GM21515 (cell line): ENCODE data around the gene CLIC5.

Experiments
- ATAC-seq: cut with Tn5 transposase; IDR thresholded peaks from one replicate; pipeline ENCODE4 v1.9.1; 2021; ENCODE audit not compliant: unreplicated experiment

Gene CLIC5

DNA sequence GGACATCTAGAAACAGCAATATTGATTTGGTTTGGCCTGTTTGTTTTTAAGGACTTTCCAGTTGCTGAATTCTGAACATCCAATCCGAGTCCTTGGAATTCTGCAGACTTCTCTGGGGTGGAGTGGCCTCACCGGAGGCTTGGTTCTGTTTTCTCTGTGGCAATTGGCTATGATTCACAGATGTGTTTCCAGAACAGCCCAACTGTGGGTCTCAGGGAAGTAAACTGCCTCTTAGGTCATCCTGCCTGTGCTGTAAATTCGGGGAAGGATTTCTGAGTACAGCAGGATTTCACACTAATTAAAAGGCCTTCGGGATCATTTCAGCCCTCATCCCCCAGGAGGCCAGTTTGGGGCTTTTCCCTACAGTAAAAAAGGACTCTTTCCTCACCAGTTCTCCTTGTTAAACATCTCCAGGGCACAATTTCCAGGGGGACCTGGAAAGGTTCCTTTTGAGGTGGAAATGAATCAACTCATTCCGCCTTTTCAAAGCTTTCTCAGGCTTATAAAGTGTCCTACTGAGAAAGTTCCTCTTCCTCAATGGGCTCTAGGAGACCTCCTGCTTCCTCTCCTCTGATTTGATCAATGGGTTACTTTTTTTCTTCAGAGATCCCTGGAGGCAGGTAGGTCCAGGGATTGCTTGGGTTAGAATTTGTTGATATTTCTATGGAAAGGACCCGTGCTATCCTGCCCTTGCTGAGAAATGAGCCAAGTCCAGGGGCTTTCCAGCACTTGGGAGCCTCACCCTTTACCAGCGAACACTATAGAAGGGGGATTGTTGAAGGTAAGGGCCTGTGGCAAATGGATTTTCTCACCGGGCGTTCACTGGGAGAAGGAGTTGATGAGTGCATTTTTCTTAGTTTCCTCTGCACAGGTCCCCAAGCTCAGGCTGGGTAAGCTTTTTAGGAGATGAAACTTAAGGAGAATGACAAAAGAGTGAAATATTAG lies 114.6 kb downstream of the CLIC5 start:
- ATAC-seq, result no peak

- no peak for ATAC-seq
These were observed 116.0 kb downstream of the CLIC5 start for GRCh38 chr6:45899683-45899946.

DNA sequence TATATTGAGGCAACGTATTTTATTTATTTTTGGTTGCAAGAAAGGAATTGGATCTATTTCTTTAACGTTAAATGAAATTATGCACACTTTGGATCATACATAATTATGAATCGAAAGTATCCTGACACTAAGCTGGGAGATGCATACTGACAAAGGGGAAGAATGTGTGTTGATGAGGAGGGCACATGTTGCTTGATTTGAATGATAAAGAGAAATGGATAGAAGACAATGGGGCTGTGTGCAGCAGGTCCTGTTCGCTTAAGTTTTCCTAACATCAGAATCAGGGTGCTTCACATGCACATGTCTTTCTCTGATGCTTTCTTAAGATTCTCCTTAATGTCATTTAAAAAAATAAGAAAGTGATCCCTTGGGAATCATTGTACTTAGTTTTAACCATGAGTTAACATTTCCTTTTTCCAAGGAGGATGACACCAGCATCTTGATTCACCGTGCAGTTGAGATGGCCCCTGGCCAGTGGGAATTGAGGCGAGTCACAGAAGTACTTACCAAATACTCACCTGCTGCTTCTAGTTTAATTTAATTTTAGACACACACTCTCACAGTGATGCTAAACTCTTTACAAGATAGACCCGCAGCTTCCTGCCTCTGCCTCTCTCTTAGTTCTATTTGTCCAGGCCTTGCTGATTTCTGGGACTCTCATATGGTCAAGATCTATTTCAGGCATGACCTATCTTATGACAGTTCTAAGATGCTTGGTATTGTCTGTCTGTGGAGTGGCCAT lies 116.5 kb downstream of the CLIC5 start:
- ATAC-seq, result no peak

GRCh38 chr6:45896783-45897441 lies 118.7 kb downstream of the CLIC5 start:
- ATAC-seq, result no peak

DNA sequence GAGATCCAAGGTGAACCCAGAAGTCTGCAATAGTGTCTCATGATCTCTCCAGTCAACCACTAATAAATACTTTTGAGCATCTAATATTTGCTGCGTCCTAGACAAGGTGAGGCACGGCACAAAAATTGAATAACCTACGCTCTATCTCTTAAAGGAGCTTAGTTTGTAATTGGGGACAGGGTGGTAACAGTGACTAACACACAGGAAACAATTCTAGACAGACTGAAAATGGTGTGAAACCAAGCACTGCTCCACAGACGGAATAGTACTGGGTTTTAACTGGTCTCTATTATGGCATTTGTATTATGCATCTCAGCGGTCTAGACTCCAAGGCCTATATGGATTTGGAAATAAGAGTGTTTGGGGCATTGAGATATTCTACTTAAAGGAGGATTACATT lies 120.1 kb downstream of the CLIC5 start:
- ATAC-seq, result no peak

- ATAC-seq, result no peak
These were observed 122.9 kb downstream of the CLIC5 start for GRCh38 chr6:45892696-45893245.

GRCh38 chr6:45892196-45892595 lies 123.5 kb downstream of the CLIC5 start:
- no peak for ATAC-seq

GRCh38 chr6:45886776-45887175 lies 128.9 kb downstream of the CLIC5 start:
- no peak for ATAC-seq

GRCh38 chr6:45884336-45884735 lies 131.3 kb downstream of the CLIC5 start:
- ATAC-seq, result no peak

DNA sequence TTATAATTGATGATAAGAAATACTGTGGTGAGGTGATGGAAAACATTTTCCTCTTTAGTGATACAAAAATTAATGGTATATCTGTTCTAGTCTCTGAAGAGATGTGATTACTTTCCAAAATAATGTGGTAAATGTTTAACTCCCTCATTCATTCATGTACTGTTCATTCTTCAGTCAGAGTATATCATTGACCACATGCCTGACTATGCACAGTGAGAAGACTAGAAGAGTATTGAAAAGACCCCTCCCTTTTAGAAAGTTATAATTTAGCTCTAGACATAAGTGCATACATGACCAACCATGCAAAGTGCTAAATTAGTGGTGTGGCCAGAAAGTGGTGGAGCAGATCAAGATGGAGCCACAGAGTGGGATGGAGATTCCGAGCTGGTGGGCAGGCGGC lies 133.0 kb downstream of the CLIC5 start:
- ATAC-seq, result no peak

DNA sequence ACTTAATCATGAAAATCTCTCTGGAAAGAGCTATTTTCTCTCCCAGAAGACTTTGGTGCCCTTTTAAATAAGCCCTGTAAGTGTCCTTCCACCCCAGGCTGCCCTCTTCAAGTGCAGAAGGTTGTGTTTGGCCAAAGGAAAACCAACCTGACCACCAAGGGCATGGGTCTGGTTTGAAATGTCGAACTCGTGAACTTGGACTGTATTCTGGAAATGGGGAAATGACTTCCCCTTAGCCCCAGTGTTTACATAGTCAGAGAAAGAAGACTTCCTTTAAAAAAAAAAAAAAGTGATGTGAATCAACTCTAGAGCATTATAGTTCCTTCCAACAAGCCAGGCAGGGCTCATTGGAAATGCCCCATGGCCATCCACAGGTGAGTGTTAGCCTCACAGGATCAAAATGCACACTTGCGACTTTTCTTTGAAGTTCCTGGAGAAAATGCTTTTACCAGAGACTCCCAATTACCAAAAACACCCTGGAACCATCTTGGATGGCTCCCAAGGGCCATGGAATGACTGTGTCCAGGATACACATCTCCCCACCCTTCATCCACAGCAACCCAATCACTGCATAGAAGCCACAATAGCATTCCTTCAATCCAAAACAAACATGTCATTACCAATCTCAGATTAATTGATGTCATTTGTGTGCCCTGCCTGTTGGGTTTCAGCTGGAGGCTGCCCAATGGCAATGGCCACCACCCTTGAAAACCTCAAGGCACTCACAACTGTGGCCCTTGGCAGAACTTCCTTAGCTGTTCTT lies 133.8 kb downstream of the CLIC5 start:
- no peak for ATAC-seq

GRCh38 chr6:45880676-45881075 lies 135.0 kb downstream of the CLIC5 start:
- ATAC-seq, result no peak

- ATAC-seq, result no peak
These were observed 135.5 kb downstream of the CLIC5 start for GRCh38 chr6:45880159-45880558.

DNA sequence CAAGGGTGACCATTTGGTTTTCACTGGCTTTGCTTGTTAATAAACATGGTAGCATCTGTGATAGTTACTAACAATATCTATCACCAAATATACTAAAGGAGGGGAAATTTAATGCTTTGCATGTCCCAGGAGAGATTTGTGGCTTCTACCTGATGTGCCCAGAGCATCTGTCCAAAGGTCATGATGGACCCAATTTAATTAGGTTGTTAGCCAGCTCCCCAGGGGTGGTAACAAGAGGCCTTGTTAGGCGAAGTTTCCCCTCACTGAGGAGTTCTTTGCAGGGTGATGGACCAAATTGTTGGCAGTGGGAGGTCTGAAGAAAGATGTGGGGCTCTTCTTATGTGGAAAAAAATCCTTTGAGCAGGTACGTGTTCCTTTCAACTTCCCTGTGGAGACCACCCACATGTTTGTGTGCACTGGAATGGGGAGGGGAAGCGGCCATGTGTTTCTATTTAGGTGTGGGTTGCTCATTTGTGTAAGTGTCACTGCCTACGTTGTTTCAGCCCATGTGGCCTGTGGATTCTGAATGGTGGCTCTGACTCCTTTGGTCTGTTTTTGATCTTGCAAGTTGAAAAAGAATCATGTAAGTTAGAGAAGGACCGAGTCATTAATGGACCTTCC lies 137.6 kb downstream of the CLIC5 start:
- ATAC-seq, result no peak

- no peak for ATAC-seq
These were observed 142.8 kb downstream of the CLIC5 start for GRCh38 chr6:45872827-45873365.

GRCh38 chr6:45870531-45870930 lies 145.1 kb downstream of the CLIC5 start:
- ATAC-seq, result no peak

DNA sequence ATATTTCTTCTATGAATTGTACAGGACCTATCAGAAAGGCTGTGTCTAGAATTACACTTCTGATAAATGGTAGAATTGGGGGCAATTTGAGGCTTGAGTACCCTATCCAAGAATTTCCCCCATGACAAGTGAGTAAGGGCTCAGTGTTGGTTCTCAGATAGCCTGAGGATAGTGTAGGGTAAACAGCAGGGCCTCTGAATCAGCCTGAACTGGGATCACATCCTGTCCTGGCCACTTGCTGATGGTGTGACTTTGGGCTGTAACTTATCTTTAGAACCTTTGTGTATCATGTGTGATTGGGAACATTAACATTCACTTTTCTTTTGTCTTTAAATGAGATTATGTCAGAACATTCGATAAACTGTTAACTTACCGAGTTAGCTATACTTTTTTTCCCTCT lies 151.0 kb downstream of the CLIC5 start:
- no peak for ATAC-seq

DNA sequence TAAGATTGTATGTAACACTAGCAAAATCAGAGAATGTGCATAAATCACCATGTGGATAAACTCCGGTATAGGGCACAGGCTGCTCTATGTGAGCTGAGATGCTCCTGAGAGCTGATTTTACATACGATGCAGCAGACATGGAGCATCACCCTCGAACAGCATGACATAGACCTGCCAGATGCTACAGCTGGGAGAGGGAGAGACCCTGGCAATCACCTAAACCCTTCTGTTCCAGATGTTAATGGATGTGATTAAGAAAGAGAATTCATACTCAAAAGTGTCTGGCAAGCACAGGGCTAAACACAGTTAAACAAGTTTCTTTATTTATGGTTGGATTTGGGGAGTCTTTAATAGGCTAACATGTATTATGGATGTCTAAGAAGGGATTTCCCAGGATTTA lies 157.0 kb downstream of the CLIC5 start:
- ATAC-seq, result no peak

GRCh38 chr6:45857827-45858226 lies 157.8 kb downstream of the CLIC5 start:
- no peak for ATAC-seq
